Activated CD4-positive, alpha-beta T cell treated with anti-CD3 and anti-CD28 coated beads, Interleukin-2, amount 50 U/mL, for 48 hours (primary cell): ENCODE results near the gene MOV10L1.

Source experiments
- DNase-seq, 2 experiments: peaks; one replicate each; pipeline ENCODE4 v3.0.0-alpha.2; 2020

The MOV10L1 gene

DNA sequence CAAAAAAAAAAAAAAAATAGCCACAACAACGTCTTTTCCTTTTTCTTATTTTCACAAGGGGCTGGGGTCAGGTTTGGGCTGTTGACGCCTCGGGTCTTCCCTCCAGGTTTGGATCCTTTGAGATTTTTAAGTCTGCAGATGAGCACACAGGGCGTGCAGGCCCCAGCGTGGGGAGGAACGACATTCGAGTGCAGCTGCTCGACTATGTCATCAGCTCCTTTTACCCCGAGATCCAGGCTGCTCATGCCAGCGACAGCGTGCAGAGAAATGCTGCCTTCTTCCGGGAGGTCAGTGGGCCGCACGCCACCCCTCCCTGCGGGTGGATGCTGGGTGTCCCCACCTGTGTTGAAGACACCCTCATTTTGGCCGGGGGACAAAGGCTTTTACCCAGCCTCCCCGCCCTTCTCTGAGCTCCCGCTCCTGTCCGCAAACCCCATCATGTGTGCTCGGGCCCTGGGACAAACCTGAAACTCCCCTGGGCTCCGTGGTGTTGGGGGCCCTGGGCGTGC, 118.7 kb downstream of the MOV10L1 start:
- DNase-seq: no peak

DNA sequence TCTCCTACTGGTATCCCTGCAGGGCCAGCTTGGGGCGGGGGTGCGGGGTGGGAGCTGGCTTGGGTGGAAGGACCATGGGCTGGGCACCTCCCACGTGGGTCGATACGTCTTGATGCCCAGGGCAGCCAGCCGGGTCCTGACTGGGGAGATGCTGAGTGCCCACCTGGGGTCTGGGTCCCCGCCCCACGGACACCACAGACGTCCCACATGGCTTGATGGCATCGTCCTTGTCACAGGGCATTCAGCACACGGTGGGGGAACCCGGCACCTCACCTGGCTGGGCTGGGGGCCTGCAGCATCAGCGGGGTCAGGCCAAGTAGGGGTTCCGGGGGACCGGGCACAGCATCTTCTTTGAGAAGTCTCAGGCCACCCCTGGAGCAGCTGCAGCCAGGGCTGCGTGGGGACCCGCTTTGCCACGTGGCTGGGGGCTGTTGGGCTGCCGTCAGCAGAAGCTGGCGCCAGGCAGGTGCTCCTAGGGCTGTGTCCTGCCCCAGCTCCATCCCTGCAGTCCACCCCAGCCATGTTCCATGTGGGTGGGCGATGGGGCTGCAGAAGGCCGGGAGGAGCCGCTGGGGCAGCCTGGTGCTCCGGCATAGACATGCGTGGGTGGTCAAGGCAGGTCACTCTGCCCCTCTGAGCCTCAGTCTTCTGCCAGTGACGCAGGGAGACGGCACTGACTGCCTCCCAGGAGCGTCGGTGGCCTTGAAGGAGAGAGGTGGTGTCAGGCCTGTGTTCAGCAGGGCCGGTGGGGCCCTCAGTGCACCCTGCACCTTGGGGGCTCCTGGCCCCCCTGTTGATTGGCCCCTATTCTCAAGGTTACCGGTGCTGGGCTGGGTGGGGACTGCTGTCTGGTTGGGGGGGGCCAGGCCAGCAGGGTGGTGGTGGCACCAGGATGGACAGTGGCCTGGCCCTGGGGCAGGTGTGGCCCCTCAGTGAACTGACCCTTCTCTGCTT, 119.4 kb downstream of the MOV10L1 start:
- no peak for DNase-seq

DNA sequence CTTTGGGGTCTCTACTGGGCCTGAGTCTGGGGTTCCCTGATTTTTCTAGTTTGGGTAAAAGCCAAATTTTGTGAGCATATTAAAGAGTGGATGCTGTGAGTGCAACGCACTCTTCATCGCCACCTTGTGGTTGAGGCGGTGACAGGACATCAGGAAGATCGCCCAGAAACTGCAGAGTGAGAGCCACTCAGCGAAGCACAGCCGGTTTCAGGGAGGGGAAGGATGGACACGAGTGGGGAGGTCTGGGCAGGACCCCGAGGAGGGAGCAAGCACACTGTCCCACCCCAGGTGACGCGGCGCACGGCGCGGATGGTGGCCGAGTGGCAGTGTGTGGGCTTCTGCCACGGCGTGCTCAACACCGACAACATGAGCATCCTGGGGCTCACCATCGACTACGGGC, 120.1 kb downstream of the MOV10L1 start:
- peak; percentile 71 to 76 for DNase-seq

GRCh38 chr22:50210378-50211139, 120.8 kb downstream of the MOV10L1 start:
- no peak for DNase-seq

DNA sequence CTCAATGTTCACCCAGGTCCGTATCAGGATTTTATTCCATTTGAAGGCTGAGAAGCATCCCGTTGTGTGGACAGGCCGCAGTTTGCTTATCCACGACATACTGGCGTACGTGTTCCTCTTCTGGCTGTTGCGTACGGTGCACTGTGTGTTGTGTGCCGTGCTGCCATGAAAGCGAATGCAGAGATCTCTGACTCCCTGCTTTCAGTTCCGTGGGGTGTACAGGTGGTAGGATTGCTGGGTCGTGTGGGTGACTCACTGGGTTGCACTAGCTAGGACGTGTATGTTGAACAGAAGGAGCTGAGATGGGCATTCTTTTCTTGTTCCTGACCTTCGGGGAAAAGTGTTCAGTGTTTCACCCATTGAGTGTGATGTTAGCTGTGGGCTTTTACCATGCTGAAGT, 121.3 kb downstream of the MOV10L1 start:
- no peak for DNase-seq
